ENCODE data around the gene ROBO3. TPM values are rescaled to one million over a fixed set of nuclear protein-coding genes. Genes with fewer than 3 reads are reported as not detected.

Gene ROBO3
- total RNA-seq, 1 donor from 2014 or later: 12.6 TPM

GRCh38 chr11:124864176-124864891 lies 898 bp upstream of the ROBO3 start:
- peaks cover 72% of the 10 kb centered on the region for H3K27me3 ChIP-seq
- peaks cover 65% of the 10 kb centered on the region for H3K4me1 Mint-ChIP-seq
- no peak overlapping the region for H3K27ac ChIP-seq
- H3K79me2 ChIP-seq (ENCODE audit: low read depth): no peaks in the 10 kb centered on the region
- no peak for DNase-seq (ENCODE audit: low spot score)
- no peak overlapping the region for H2AFZ ChIP-seq (replicated peaks)
- H3K9me3 Mint-ChIP-seq: no peaks in the 10 kb centered on the region
- no peaks in the 10 kb centered on the region for H3K9me3 ChIP-seq (ENCODE audit: low read depth)
- H3K36me3 ChIP-seq: no peaks in the 10 kb centered on the region
- no peak overlapping the region for H3K27ac Mint-ChIP-seq
- H3K4me3 ChIP-seq: peak overlapping the region; percentile 57
- H3K4me1 ChIP-seq: peaks cover 67% of the 10 kb centered on the region
- no peaks in the 10 kb centered on the region for H3K36me3 Mint-ChIP-seq
- peaks cover 55% of the 10 kb centered on the region for H3F3A ChIP-seq (ENCODE audit: low read depth)
- H3K4me2 ChIP-seq: peak overlapping the region; percentile 94
- TF ChIP-seq EZH2phosphoT487 (IDR thresholded peaks at IDR 0.05) (no peak), CTCF (IDR thresholded peaks at IDR 0.05) (no peak), EZH2 (IDR thresholded peaks at IDR 0.05) (no peak)
- H3K27me3 Mint-ChIP-seq (ENCODE audit: insufficient read depth, low read depth): peaks cover 66% of the 10 kb centered on the region
- H3K9ac ChIP-seq: no peak overlapping the region
- H3K4me3 Mint-ChIP-seq: peak overlapping the region; percentile 81
- H4K20me1 ChIP-seq (ENCODE audit: low read depth): peaks cover 34% of the 10 kb centered on the region

- H3K27ac Mint-ChIP-seq: no peak overlapping the region
- Histone ChIP-seq H3K27ac (no peak overlapping the region), H3K9me3 (ENCODE audit: low read depth) (no peaks in the 10 kb centered on the region), H3K4me3 (peak overlapping the region; percentile 57), H3K79me2 (ENCODE audit: low read depth) (no peaks in the 10 kb centered on the region), H3K4me1 (peaks cover 67% of the 10 kb centered on the region), H3K4me2 (peak overlapping the region; percentile 94), H2AFZ (replicated peaks) (peak overlapping the region; percentile 30), H3F3A (ENCODE audit: low read depth) (peaks cover 55% of the 10 kb centered on the region), H3K27me3 (peaks cover 77% of the 10 kb centered on the region), H3K36me3 (no peaks in the 10 kb centered on the region), H4K20me1 (ENCODE audit: low read depth) (peaks cover 34% of the 10 kb centered on the region), H3K9ac (no peak overlapping the region)
- TF ChIP-seq EZH2phosphoT487 (IDR thresholded peaks at IDR 0.05) (no peak), EZH2 (IDR thresholded peaks at IDR 0.05) (peak; percentile 69), CTCF (IDR thresholded peaks at IDR 0.05) (no peak)
- no peak for DNase-seq (ENCODE audit: low spot score)
- peaks cover 65% of the 10 kb centered on the region for H3K4me1 Mint-ChIP-seq
- peak overlapping the region; percentile 81 for H3K4me3 Mint-ChIP-seq
- no peaks in the 10 kb centered on the region for H3K9me3 Mint-ChIP-seq
- H3K36me3 Mint-ChIP-seq: no peaks in the 10 kb centered on the region
- peaks cover 71% of the 10 kb centered on the region for H3K27me3 Mint-ChIP-seq (ENCODE audit: insufficient read depth, low read depth)
Observed at GRCh38 chr11:124864892-124865180, 396 bp upstream of the ROBO3 start.

- Histone ChIP-seq H3K9ac (no peak overlapping the region), H3K27ac (no peak overlapping the region), H3K4me2 (peak overlapping the region; percentile 94), H3K4me1 (peaks cover 58% of the 10 kb centered on the region), H3K79me2 (ENCODE audit: low read depth) (no peaks in the 10 kb centered on the region), H3K36me3 (no peaks in the 10 kb centered on the region), H3K9me3 (ENCODE audit: low read depth) (no peaks in the 10 kb centered on the region), H4K20me1 (ENCODE audit: low read depth) (peaks cover 34% of the 10 kb centered on the region), H3F3A (ENCODE audit: low read depth) (peaks cover 45% of the 10 kb centered on the region), H2AFZ (replicated peaks) (peak overlapping the region; percentile 30), H3K27me3 (peaks cover 90% of the 10 kb centered on the region), H3K4me3 (peak overlapping the region; percentile 57)
- Mint-ChIP-seq H3K27ac (no peak overlapping the region), H3K4me1 (peaks cover 57% of the 10 kb centered on the region), H3K27me3 (ENCODE audit: insufficient read depth, low read depth) (peaks cover 76% of the 10 kb centered on the region), H3K36me3 (no peaks in the 10 kb centered on the region), H3K4me3 (peak overlapping the region; percentile 81), H3K9me3 (no peaks in the 10 kb centered on the region)
- DNase-seq (ENCODE audit: low spot score): peak; percentile 83
- TF ChIP-seq CTCF (IDR thresholded peaks at IDR 0.05): peak; percentile 82
- no peak for TF ChIP-seq EZH2phosphoT487 (IDR thresholded peaks at IDR 0.05)
- TF ChIP-seq EZH2 (IDR thresholded peaks at IDR 0.05): peak; percentile 79
Observed at GRCh38 chr11:124865902-124866851, 945 bp downstream of the ROBO3 start.
